ENCODE measurements around the gene CCPG1.

- no peak for TF ChIP-seq CTCF (conservative IDR thresholded peaks at IDR 0.05; ENCODE audit: low read length)
- no peak for TF ChIP-seq EZH2phosphoT487 (IDR thresholded peaks at IDR 0.05; ENCODE audit: borderline replicate concordance, low read depth, low read length)
These were observed 26.6 kb downstream of the CCPG1 start for GRCh38 chr15:55381595-55381994.

Measured in OCI-LY7 (cell line).